GM21619 (cell line): ENCODE data around the gene MAB21L2.
"Not testable (repeated sequence)": the region's sequence is repeated elsewhere in the genome, so short reads cannot be mapped to it uniquely, and the experiment has no call there.

ENCODE experiments used
- ATAC-seq: cut with Tn5 transposase; IDR thresholded peaks from one replicate; pipeline ENCODE4 v1.9.1; 2021; ENCODE audit not compliant: unreplicated experiment

MAB21L2 gene

GRCh38 chr4:150582146-150582872, at the start of gene MAB21L2:
Gene MAB21L2 (plus strand): TSS chr4:150582151. CDS start chr4:150583030, 879 bp downstream.
- no peak for ATAC-seq

- ATAC-seq, result no peak
These were observed 48.3 kb upstream of the MAB21L2 start for GRCh38 chr4:150533673-150534072.

GRCh38 chr4:150534818-150535217, 47.1 kb upstream of the MAB21L2 start:
- ATAC-seq, result no peak

DNA sequence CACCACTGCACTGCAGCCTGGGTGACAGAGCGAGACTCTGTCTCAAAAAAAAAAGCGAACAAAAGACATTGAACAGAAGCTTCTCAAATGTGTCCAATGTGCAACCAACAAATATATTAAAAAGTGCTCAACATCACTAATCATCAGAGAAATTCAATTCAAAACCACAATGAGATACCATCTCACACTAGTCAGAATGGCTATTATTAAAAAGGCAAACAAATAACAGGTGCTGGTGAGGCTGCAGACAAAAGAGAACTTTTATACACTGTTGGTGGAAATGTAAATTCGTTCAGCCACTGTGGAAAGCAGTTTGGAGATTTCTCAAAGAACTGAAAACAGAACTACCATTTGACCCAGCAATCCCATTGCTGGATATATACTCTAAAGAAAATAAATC, 44.0 kb upstream of the MAB21L2 start:
- not testable (repeated sequence) for ATAC-seq

GRCh38 chr4:150540536-150540935, 41.4 kb upstream of the MAB21L2 start:
- ATAC-seq, result no peak

GRCh38 chr4:150540959-150541360, 41.0 kb upstream of the MAB21L2 start:
- no peak for ATAC-seq

DNA sequence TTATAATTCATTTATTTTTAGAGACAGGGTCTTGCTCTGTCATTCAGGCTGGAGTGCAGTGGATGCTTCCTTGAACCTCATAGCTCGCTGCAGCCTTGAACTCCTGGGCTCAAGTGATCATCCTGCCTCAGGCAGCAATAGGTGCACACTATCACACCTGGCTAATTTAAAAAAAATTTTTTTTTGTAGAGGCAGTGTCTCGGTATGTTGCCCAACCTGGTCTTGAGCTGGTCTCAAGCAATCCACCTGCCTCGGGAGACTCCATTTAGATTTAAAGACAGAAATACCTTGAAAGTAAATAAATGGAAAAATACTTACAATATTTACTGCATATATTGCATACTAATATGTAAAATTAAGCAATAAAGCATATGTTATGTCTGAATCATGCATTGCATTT, 40.3 kb upstream of the MAB21L2 start:
- no peak for ATAC-seq

- no peak for ATAC-seq
These were observed 38.9 kb upstream of the MAB21L2 start for GRCh38 chr4:150543042-150543441.

- ATAC-seq, result no peak
These were observed 35.7 kb upstream of the MAB21L2 start for GRCh38 chr4:150546286-150546685.

DNA sequence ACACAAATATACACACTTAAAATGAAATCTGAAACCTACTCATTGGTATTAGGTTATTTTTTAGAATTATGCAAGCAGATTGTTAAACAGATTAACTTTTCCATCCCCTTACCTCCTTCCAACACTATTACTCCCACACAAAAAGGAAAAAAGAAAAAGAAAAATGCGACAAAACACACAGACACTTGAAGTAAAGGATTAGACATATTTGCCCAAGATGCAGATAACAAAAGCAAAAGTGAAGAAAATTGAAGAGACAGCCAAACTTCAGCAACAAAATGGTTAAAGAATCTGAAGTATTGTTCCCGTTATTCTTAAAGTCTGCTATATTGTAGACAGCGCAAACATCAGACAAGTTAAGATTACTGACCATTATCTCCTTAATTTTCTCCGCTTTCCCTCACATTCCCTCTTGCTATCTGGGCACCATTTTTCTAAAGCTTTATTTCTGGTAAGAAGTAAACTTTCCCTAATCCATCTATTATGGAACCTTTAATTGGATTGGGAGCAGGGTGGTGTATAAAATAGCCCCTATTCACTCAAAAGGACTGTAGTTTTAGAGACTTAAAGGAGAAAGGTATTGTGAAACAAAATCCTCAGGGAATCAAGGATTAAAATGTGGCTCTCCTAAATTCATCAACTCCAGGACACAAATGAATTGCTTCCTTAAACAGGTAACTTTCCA, 34.7 kb upstream of the MAB21L2 start:
- ATAC-seq, result no peak

- ATAC-seq, result not testable (repeated sequence)
These were observed 24.1 kb upstream of the MAB21L2 start for GRCh38 chr4:150557811-150558210.

DNA sequence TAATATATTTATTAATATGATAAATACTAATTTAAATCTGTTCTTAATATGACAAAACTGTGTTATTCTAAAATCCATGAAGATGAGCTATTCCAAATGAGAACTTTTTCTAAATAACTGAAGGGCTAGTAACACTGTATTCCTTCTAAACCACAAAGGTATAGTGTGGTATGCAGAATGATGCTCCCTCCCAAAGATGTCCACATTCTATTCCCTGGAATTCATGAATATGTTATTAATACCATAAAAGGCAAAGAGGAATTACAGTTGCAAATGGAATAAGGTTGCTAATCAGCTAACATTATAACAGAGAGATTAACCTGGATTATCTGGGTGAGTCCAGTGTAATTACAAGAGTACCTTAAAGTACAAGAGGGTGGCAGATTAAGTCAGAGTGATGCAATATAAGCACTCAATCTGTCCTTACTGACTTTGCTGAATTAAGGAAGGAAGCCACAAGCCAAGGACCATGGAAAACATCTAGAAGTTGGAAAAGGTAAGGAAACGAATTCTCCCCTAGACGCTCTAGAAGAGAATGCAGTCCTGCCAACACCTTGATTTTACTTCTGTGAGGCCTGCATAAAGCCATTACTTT, 20.7 kb upstream of the MAB21L2 start:
- no peak for ATAC-seq

DNA sequence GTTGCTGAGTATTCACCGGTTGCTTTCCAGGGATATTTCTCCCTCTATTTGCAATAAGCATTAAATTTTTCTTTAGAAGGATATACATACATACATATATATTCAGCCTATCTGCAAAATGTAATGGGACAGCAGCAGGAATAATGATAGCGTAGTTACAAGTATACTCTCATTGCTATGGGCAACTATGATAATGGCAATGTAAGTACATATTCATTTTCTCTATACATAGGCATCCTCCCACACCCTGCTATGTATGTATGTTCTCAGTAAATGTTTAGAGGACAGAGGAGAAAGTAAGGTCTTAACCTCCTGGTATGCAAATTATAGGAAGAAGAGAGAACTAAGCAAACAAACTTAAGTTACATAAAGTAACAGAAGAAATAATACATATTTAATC, 19.7 kb upstream of the MAB21L2 start:
- no peak for ATAC-seq

GRCh38 chr4:150562751-150563150, 19.2 kb upstream of the MAB21L2 start:
- ATAC-seq, result no peak

DNA sequence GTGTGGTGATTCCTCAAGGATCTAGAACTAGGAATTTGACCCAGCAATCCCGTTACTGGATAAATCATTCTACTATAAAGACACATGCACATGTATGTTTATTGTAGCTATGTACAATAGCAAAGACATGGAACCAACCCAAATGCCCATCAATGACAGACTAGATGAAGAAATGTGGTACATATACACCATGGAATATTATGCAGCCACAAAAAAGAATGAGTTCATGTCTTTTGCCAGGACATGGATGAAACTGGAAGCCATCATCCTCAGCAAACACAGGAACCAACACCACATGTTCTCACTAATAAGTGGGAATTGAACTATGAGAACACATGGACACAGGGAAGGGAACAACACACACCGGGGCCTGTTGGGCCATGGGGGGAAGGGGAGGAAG, 17.0 kb upstream of the MAB21L2 start:
- not testable (repeated sequence) for ATAC-seq

- no peak for ATAC-seq
These were observed 14.9 kb upstream of the MAB21L2 start for GRCh38 chr4:150567070-150567469.

- no peak for ATAC-seq
These were observed 12.5 kb upstream of the MAB21L2 start for GRCh38 chr4:150569384-150569987.

- ATAC-seq, result no peak
These were observed 11.9 kb upstream of the MAB21L2 start for GRCh38 chr4:150569998-150570535.

DNA sequence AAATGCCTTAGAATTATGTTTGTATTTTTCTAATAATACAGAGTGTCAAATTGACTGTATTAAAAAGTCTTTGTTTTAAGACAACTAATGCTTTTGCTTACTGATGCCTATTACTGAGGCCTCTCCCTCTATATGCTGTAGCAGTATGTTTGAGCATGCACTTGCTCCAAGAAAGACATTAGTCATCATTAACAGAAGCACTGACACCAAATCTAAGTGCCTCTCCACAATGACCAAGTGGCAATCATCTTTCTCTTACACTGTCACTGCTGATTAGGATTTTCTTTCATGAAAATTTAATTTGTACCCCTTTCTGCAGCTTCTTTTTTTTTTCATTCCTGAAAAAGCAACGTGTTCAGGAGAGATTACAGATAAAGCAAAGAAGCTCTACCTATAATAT, 11.1 kb upstream of the MAB21L2 start:
- ATAC-seq, result no peak

- peak; percentile 69 for ATAC-seq
These were observed 9.0 kb upstream of the MAB21L2 start for GRCh38 chr4:150572704-150573504.

GRCh38 chr4:150573534-150573933, 8.4 kb upstream of the MAB21L2 start:
- no peak for ATAC-seq
